COLO668 (cell line): Measurements from ENCODE around the gene SMIM12.

Experiments
- DNase-seq: peaks from one replicate; lab custom pipeline; 2025; ENCODE audit not compliant: unreplicated experiment; lab: John Stamatoyannopoulos, UW

The SMIM12 gene

GRCh38 chr1:34874296-34874952 lies 14.9 kb upstream of the SMIM12 start:
- no peak for DNase-seq

GRCh38 chr1:34872133-34872503 lies 12.6 kb upstream of the SMIM12 start:
- no peak for DNase-seq

GRCh38 chr1:34871443-34872132 lies 12.0 kb upstream of the SMIM12 start:
- no peak for DNase-seq

GRCh38 chr1:34870395-34870794 lies 10.8 kb upstream of the SMIM12 start:
- DNase-seq = no peak

DNA sequence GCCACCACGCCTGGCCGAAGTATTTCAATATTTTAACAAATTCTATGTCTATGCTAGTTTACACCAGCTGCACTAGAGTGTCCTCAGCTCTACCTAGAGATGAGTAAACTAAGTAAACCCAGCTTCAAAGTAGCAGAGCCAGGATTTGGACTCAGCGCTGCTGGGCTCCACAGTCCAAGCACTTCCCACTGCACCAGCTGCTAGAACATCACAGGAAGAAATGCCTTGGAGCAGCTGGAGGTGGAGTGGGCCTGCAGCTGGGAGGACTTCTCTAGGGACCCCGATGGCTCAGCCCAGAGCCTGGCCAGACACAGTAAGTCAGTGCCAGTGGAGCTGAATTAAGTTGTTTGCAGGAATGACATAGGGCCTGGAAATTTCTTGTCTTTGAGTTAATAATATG lies 10.2 kb upstream of the SMIM12 start:
- DNase-seq = no peak

- DNase-seq = no peak
Observed at GRCh38 chr1:34868230-34869049, 8.9 kb upstream of the SMIM12 start.

DNA sequence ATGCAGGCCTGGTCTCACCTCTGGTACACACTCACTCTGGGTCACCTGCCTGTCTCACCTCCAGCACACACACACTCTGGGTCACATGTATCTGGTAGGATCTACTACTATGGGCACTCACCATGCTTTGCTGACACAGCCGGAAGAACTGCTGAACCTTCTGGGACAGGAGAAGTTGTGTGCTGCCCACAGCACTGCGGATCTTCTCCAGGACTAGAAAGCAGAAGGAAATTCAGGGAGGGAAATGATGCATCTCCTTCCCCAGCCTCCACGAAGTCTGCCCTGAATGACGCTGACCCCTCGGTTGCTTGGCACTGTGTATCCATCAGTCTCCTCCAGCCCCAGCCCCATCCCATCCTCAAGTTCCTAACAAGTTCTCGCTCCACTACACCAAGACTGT lies 7.9 kb upstream of the SMIM12 start:
- DNase-seq = no peak

GRCh38 chr1:34866762-34867109 lies 7.2 kb upstream of the SMIM12 start:
- no peak for DNase-seq

DNA sequence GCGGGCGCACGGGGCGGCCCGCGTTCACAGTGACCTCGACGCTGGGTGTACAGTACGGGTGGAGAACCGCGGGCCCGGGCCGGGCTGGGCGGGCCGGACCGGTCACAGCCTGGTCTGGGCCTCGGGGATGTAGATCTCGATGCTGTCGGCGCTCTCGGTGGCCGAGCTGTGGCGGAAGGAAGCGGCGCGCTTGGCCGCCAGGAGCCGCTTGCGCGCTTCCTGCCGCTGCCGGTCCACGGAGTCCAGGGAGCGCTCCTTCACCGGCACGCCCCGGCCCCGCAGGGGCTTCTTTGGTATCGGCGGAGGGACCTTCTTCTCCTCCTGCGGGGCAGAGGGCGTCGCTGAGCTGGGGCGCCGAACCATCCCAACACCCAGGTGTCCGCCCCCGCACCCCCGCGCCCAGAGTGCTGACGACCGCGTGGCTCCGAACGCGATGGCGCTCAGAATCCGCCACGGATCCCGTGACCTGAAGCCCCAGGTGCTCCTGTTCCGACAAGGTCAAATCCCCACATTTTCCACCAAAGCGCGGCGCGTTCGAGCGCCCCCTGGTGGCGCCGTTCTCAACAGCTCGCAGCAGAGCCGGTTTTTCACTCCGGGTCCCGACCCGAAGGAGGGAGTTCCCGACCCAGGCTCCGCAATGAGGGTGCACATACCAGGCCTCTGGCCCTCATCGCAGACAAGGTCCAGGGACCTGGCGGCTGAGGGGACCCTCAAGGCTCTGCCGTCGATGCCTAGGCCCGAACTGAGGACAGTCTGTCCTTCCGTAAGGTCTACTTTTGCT lies 6.6 kb upstream of the SMIM12 start:
- DNase-seq = peak; percentile 89

DNA sequence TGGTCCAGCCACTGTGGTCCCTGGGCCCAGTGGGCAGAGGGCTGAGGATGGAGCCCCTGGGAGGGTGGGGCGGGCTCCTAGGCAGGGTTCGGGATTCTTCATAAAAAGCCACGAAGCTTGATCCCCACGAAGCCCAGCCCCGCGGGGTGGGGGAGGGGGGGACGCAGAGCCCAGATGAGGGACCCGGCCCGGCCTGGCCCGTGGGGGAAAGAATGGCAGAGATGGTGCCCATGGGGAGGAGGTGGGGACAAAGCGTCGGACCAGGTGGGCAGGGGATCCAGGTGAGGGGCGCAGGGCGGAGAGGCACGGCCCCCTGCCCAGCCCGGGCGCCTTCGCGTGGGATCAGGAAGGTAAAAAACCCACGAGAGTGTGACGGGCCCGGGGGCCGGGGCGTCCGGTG lies 6.0 kb upstream of the SMIM12 start:
- DNase-seq = no peak

DNA sequence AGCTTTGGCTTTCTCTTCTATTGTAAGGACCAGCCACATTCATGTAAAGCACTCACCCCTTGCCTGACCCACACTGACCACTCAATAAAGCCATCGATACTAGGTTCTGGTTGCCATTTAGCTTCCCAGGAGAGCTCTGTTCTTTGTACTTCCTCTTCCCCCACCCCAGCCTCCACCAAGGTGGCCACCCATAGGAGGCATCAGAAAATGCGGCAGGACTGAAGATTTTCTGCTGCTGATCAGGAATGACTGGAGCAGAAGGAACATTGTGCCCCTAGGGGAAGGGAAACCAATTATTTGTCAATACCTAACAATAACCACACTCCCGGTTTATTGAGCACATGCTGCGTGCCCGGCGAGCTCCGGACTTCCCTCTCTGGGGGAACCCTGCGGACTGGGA lies 5.2 kb upstream of the SMIM12 start:
- DNase-seq = no peak

- no peak for DNase-seq
Observed at GRCh38 chr1:34863501-34863900, 4.0 kb upstream of the SMIM12 start.

- DNase-seq = no peak
Observed at GRCh38 chr1:34858901-34859445, 576 bp downstream of the SMIM12 start.

DNA sequence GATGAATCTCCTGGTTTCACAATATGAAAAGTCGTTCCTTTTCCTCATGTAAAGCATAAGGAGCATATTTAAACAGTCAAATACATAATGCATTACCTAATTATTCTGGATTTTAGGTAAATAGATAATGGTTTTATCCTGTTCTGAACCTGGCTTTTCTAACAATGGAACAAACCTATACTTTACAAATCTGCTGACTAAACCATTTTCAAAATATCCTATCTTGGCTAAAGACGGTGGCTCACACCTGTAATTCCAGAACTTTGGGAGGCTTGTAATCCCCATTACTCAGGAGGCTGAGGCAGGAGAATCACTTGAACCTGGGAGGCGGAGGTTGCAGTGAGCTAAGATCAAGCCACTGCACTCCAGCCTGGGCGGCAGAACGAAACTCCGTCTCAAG lies 2.9 kb downstream of the SMIM12 start:
- DNase-seq = no peak

DNA sequence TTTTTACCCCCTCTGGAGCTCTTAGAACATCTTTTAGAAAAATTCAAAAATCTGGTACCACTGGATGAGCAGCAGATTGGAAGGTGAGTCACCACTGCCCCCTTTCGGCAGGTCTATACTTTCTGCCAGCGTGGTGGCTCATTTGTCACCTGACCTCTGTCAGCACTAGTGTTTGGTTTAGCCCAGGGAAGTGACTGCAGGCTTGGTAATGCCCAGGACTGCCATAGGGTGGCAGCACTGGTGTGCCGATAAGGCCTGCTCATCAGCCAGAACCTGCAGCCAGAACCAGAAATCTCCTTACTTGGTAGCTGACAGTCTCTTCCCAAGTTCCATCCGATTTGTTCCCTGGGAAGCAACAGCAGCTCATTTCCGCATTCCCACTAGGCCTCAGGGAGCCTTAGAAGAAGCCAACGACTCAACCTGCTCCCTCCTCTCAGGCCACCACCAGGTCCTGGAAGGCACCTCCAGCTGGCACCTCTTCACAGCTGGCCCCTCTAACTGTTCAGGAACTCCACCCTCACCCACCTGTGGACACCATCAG lies 6.8 kb downstream of the SMIM12 start:
- peak; percentile 97 for DNase-seq

DNA sequence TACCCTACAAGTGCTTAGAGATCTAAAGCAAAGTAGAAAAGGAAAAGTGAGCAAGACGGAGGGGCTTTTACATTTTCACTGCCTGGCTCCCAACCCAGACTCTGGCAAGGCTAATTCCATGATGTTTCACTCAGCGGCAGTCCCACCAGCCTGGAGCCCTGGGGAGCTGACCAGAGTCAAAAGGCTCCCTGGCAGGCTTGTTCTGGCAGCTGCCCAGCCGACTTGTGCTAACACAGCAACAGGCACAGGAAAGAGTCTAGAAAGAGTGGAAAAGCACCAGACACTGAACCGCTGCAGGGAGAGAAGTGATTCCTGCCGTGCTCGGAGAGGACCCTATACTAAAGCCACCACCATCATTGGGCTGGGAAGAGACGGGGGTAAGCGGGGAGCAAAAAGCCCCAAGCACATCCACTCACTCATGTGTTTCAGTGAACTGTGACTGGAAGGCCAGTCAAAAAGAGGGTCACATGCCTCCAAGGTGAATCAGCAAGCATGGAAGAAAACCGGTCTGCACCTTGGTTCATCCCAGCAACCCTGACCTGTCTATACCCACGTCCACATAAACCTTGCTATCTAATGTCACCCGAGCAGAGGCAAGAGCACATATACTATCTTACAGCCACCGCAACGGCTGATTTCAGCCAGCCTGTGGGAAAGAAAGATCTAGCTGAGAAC lies 8.0 kb downstream of the SMIM12 start:
- no peak for DNase-seq

- DNase-seq = no peak
Observed at GRCh38 chr1:34850382-34850781, 9.2 kb downstream of the SMIM12 start.

DNA sequence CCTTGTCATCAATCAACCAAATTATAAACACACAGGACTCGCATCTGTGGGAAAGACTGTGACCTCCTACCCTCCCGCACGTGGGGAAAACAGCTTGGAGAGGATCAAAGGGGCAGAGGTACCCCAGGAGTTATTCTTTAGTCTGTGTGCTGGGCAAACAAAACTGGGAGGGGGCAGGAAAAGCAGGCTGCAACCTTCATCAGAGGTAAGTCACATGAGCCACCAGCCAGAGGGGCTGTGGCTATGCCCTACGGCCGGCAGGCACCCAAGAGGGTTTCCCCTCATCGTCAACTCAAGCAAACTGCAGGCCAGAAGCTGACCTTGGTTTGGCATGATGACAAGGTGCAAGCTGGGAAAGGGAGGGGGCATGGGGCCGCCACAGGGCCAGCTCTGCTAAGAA lies 12.5 kb downstream of the SMIM12 start:
- DNase-seq = peak; percentile 82

DNA sequence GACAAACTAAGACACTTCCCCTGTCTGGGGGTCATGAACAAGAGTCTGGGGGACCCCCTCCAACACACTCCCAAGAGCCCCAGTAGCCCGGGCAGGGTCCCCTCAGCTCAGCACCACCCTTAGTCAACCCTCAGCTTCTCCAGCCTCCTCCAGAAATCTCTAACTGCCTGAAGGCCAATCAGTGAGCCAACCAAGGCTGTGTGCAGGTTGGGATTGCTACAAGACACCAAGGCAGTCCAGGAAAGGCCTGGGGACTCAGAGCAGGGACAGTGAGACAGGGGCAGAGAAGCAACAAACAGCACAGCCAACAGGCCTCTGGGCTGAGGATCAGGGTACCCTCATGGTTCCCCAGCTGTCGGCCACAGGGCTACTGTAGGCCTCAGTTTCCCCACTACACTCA lies 13.3 kb downstream of the SMIM12 start:
- DNase-seq = no peak

DNA sequence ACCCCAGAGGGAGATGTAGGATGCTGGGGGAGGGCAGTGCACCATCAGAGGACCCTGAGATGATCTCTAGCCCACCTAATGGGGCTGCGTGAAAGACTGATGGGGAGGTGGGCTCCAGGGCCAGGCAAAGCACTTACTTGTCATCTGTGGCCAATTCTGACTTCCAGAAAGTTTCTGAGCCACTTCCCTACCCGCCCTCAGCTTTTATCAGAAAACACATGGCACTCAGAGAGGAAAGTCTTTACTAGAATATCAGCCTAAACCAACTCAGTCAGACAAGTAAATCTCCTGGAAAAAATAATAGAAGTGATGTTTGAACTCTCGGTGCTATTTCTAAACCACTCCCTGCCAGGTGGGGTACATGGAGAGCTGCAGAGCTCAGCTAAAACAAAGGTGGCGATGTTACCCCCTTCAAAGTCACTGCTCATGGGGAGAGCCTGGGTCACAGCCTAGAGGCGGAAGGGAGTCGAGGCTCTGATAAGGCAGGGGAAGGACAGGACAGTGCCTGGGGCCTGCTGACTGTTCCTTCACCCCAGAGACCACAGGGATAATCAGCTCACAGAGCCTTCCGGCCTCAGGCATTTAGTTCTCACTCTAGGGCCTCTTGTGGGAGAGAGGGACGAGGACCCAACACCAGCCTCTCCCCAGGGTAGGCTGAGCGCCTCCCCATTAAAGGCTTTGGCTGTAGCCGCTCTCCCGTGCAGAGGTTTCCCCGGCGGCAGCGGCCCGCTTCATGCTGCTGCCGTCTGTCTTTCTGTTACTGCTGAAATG lies 14.2 kb downstream of the SMIM12 start:
- DNase-seq = no peak
